ENCODE data around the gene TOX3. TPM values are rescaled to one million over a fixed set of nuclear protein-coding genes. Genes with fewer than 3 reads are reported as not detected.

TOX3 gene
- total RNA-seq, 4 donors from 2014 or later = 0.11 TPM; not detected in 3

- Histone ChIP-seq H3K27me3 (peaks cover 0 to 2% (median 0%) of the 10 kb centered on the region in 4 donors), H3K9me3 (no peaks in the 10 kb centered on the region), H3K27ac (replicated peaks in 1 of 4) (no peak overlapping the region), H3K36me3 (no peaks in the 10 kb centered on the region), H3K4me3 (no peak overlapping the region), H3K4me1 (no peaks in the 10 kb centered on the region)
- TF ChIP-seq POLR2A (IDR thresholded peaks at IDR 0.05; ENCODE audit: low read depth) = no peak
- no peak for TF ChIP-seq CTCF (IDR thresholded peaks at IDR 0.05)
- TF ChIP-seq EP300 (IDR thresholded peaks at IDR 0.05) = no peak
- TF ChIP-seq POLR2AphosphoS5 (IDR thresholded peaks at IDR 0.05) = no peak
- intact Hi-C loops (cut with DNase I) = no loop called here
- WGBS = 76% methylated on average over 1 of the region's 1 CpG
- no peak for DNase-seq (ENCODE audit: extremely low spot score)
These were observed 21.6 kb upstream of the TOX3 start for GRCh38 chr16:52568495-52568894.

DNA sequence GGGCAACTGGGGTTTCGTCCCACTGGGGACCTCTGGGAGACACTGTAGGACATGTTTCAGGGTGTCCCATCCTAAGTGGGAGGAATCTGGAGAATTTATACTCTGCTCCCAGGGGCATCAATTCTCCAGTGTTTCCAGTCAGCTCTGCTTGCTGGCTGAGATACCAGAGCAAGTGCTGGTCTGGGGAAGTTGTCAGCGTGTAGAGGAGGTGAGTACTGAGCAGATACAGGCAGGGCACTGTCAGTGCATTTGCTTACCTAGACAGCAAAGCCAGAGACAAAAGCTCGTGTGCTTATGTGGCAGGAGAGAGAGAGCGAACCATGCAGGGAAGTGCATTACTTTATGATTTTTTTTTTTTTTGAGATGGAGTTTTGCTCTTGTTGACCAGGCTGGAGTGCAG is 20.2 kb upstream of the TOX3 start:
- Histone ChIP-seq H3K4me3 (no peak overlapping the region), H3K9me3 (no peaks in the 10 kb centered on the region), H3K36me3 (no peaks in the 10 kb centered on the region), H3K4me1 (no peaks in the 10 kb centered on the region), H3K27ac (replicated peaks in 1 of 4) (no peak overlapping the region), H3K27me3 (peaks cover 0 to 8% (median 0%) of the 10 kb centered on the region in 4 donors)
- TF ChIP-seq POLR2A (IDR thresholded peaks at IDR 0.05; ENCODE audit: low read depth) (no peak), CTCF (IDR thresholded peaks at IDR 0.05) (no peak), EP300 (IDR thresholded peaks at IDR 0.05) (no peak), POLR2AphosphoS5 (IDR thresholded peaks at IDR 0.05) (no peak)
- WGBS = 65% methylated on average over 4 of the region's 4 CpGs
- intact Hi-C loops (cut with DNase I) = no loop called here
- DNase-seq (ENCODE audit: extremely low spot score) = no peak

- no peaks in the 10 kb centered on the region for H3K9me3 ChIP-seq
- H3K27me3 ChIP-seq = peaks cover 0 to 14% (median 0%) of the 10 kb centered on the region in 4 donors
- no peak overlapping the region for H3K4me3 ChIP-seq
- no peak for TF ChIP-seq EP300 (IDR thresholded peaks at IDR 0.05)
- TF ChIP-seq POLR2AphosphoS5 (IDR thresholded peaks at IDR 0.05) = no peak
- TF ChIP-seq POLR2A (IDR thresholded peaks at IDR 0.05; ENCODE audit: low read depth) = no peak
- no peak for TF ChIP-seq CTCF (IDR thresholded peaks at IDR 0.05)
- 94% methylated on average over 3 of the region's 3 CpGs for WGBS
- H3K4me1 ChIP-seq = no peaks in the 10 kb centered on the region
- intact Hi-C loops (cut with DNase I) = no loop called here
- no peak for DNase-seq (ENCODE audit: extremely low spot score)
- no peak overlapping the region for H3K27ac ChIP-seq (replicated peaks in 1 of 4)
- no peaks in the 10 kb centered on the region for H3K36me3 ChIP-seq
These were observed 17.0 kb upstream of the TOX3 start for GRCh38 chr16:52563767-52564611.

- H3K27ac ChIP-seq (replicated peaks in 1 of 4) = no peak overlapping the region
- H3K36me3 ChIP-seq = no peaks in the 10 kb centered on the region
- no peaks in the 10 kb centered on the region for H3K4me1 ChIP-seq
- intact Hi-C loops (cut with DNase I) = no loop called here
- no peak overlapping the region for H3K4me3 ChIP-seq
- no peaks in the 10 kb centered on the region for H3K9me3 ChIP-seq
- no peak for TF ChIP-seq CTCF (IDR thresholded peaks at IDR 0.05)
- no peak for TF ChIP-seq POLR2AphosphoS5 (IDR thresholded peaks at IDR 0.05)
- no peak for TF ChIP-seq EP300 (IDR thresholded peaks at IDR 0.05)
- TF ChIP-seq POLR2A (IDR thresholded peaks at IDR 0.05; ENCODE audit: low read depth) = no peak
- peak; percentile 8 for DNase-seq (ENCODE audit: extremely low spot score)
- 77% methylated on average over 5 of the region's 5 CpGs for WGBS
- peaks cover 0 to 17% (median 0%) of the 10 kb centered on the region in 4 donors for H3K27me3 ChIP-seq
These were observed 15.8 kb upstream of the TOX3 start for GRCh38 chr16:52562770-52563169.
